ENCODE results near the gene CHAC1. TPM values are rescaled to one million over a fixed set of nuclear protein-coding genes. Genes with fewer than 3 reads are reported as not detected.
A peak's percentile ranks its signal among the peaks of the same experiment; 100 is the strongest.

CHAC1 gene, protein sequence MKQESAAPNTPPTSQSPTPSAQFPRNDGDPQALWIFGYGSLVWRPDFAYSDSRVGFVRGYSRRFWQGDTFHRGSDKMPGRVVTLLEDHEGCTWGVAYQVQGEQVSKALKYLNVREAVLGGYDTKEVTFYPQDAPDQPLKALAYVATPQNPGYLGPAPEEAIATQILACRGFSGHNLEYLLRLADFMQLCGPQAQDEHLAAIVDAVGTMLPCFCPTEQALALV
- 22.2 and 25.3 TPM in 2 replicates for polyA plus RNA-seq (2011; rRNA removed)
- 9.5 and 11.1 TPM in 2 replicates for polyA plus RNA-seq (2012; cell fraction: cytosol; rRNA removed)
- 6.3 and 13.2 TPM in 2 replicates for polyA plus RNA-seq (2012; cell fraction: nucleus; rRNA removed)
- 3.8 to 4.9 TPM (median 4.5 TPM) in 3 replicates for polyA plus RNA-seq (2017; fragmentation: RNase III; extraction: RNeasy Plus Mini Kit Qiagen cat#74134 plus additional on column Dnase treatment)
- polyA minus RNA-seq (2011; rRNA and poly(A)+ RNA removed), result 27.8 and 36.4 TPM in 2 replicates

DNA sequence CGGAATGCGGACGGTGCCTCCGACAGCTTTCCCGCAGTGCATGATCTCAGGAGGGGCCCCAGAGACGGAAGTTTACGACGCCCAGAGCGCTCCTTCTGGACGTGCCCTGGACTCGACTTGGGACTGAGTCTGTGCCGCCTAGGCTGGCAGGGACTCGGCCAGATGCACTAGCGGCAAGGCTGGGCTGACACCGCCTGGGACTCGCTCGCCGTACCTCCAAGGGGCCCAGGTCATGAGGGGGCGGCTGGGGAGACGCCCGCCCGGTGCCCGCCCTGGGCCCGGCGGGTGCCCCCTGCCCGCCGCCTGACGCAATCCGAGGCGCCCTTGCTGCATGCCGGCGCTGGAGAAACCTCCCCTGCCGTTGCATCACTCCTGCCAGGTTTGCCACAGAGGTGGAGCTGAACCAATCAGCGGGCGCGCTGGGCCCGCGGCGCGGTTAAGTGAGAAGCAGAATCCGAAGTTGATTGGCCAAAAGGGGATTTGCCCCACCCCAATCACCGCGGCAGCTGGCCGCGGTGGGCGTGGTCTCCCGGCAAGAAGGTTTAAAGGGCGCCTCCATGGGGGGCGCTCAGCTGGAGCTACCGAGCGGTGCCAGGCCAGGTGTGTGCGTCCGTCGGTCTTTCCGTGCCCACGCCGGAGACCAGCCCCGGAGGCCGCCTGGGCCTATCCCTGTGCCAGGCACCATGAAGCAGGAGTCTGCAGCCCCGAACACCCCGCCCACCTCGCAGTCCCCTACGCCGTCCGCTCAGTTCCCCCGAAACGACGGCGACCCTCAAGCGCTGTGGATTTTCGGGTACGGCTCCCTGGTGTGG, at the start of gene CHAC1:
Gene CHAC1, plus strand, starts transcription at position 571 of the 812 bp plus-strand sequence. Its CDS starts 113 bp downstream, at position 684.
- Histone ChIP-seq H3K4me3 (peak within 1 kb of the TSS; percentile 94), H3K27ac (peak within 1 kb of the TSS; percentile 98 to 99), H3K9me3 (no peaks in the 10 kb centered on the region), H3K4me2 (peak within 1 kb of the TSS; percentile 100), H3K4me1 (peaks cover 33% of the 10 kb centered on the region)
- ChIA-PET POLR2A (interaction anchor here (0.6 to 1.9 kb wide), 13 partner anchors 9 to 278 kb away, joined by 3 to 29 read pairs (median 4); partner anchors contain the start of genes CHP1, DLL4, EXD1 and INO80), CTCF (interaction anchor here (0.6 to 8.7 kb wide), 5 partner anchors 11 to 288 kb away, joined by 3 to 76 read pairs (median 3); no protein-coding TSS in a partner anchor)
- peak; percentile 96 for ATAC-seq
- FAIRE-seq, result no peak
- DNase-seq (ENCODE audit: low read depth in 1 of 2, low spot score in 1 of 2), result peak; percentile 94 to 97
- 6% methylated on average over 10 of the region's 72 CpGs for WGBS (ENCODE audit: missing lambda C conversion rate)
- no peak for TF ChIP-seq BHLHE40 (IDR thresholded peaks at IDR 0.05; ENCODE audit: low read depth, low read length)
- TF ChIP-seq FOXS1 (CRISPR knock-in tag; IDR thresholded peaks at IDR 0.05), result no peak
- TF ChIP-seq CEBPB (IDR thresholded peaks at IDR 0.05), result peak; percentile 94 to 97
- TF ChIP-seq, protein P1, sequence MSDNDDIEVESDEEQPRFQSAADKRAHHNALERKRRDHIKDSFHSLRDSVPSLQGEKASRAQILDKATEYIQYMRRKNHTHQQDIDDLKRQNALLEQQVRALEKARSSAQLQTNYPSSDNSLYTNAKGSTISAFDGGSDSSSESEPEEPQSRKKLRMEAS (IDR thresholded peaks at IDR 0.05), result peak; percentile 82; the same call in 1 of the 2 replicates
- TF ChIP-seq SREBF2 (IDR thresholded peaks at IDR 0.05), result no peak
- TF ChIP-seq, protein P2, sequence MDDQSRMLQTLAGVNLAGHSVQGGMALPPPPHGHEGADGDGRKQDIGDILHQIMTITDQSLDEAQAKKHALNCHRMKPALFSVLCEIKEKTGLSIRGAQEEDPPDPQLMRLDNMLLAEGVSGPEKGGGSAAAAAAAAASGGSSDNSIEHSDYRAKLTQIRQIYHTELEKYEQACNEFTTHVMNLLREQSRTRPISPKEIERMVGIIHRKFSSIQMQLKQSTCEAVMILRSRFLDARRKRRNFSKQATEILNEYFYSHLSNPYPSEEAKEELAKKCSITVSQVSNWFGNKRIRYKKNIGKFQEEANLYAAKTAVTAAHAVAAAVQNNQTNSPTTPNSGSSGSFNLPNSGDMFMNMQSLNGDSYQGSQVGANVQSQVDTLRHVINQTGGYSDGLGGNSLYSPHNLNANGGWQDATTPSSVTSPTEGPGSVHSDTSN (IDR thresholded peaks at IDR 0.05), result peak; percentile 35; the same call in 1 of the 2 replicates
- TF ChIP-seq JUN (IDR thresholded peaks at IDR 0.05), result peak; percentile 56 to 91
- TF ChIP-seq FOSL2 (IDR thresholded peaks at IDR 0.05), result no peak
- TF ChIP-seq FOSL2 (CRISPR knock-in tag; IDR thresholded peaks at IDR 0.05), result 0 out of 2 replicates have a peak, but pooled peaks have one; percentile 8
- TF ChIP-seq PHF8 (IDR thresholded peaks at IDR 0.05; ENCODE audit: borderline replicate concordance, low read depth), result peak; percentile 39; the same call in 1 of the 2 replicates
- TF ChIP-seq, protein P3, sequence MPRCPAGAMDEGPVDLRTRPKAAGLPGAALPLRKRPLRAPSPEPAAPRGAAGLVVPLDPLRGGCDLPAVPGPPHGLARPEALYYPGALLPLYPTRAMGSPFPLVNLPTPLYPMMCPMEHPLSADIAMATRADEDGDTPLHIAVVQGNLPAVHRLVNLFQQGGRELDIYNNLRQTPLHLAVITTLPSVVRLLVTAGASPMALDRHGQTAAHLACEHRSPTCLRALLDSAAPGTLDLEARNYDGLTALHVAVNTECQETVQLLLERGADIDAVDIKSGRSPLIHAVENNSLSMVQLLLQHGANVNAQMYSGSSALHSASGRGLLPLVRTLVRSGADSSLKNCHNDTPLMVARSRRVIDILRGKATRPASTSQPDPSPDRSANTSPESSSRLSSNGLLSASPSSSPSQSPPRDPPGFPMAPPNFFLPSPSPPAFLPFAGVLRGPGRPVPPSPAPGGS (IDR thresholded peaks at IDR 0.05), result peak; percentile 76
- TF ChIP-seq RFX5 (IDR thresholded peaks at IDR 0.05), result 0 out of 2 replicates have a peak, but pooled peaks have one; percentile 45

DNA sequence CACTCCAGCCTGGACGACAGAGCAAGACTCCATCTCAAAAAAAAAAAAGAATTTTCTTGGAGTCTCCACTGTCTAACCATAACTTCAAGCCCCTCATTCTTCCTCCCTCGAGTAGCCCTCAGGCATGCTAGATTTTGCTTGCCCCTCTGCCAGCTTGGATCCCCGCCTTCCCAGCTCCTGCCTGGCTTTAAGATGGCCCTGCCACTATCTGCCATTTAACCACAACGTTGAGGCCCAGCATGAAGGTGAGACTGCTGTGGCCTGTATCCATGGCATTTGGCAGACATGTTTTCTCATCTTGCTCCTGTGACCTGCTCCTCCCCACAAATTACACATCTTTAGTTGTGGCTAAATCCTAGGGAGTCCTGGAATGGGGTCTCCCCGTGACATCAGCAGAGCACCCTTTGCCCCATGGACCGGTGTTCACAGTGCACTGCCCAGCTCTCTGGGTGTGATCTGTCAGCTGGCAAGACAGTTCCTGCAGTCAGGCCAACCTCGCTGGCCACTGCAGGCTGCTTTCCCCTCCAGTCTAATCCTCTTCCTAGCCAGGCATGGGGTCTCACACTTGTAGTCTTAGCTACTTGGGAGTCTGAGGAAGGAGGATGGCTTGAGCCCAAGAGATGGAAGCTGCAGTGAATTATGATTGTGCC, 48.6 kb upstream of the CHAC1 start:
- H3K27ac ChIP-seq, result no peak overlapping the region
- no peak overlapping the region for H3K4me3 ChIP-seq
- H3K4me2 ChIP-seq, result no peak overlapping the region
- DNase-seq (ENCODE audit: low read depth in 1 of 2, low spot score in 1 of 2), result no peak
- no peak for FAIRE-seq
- ChIA-PET POLR2A (no interaction called here), CTCF (interaction anchor here (0.6 to 13.7 kb wide), 41 partner anchors 10 to 427 kb away, joined by 3 to 254 read pairs (median 5); partner anchors contain the start of genes DLL4 and VPS18)
- H3K4me1 ChIP-seq, result peaks cover 24% of the 10 kb centered on the region
- 72% methylated on average over 6 of the region's 7 CpGs for whole genome bisulfite sequencing (ENCODE audit: missing lambda C conversion rate)
- no peaks in the 10 kb centered on the region for H3K9me3 ChIP-seq
- no peak for TF ChIP-seq ZNF302 (CRISPR knock-in tag; IDR thresholded peaks at IDR 0.05)
- no peak for TF ChIP-seq CHD2 (IDR thresholded peaks at IDR 0.05; ENCODE audit: low read length, partially characterized antibody)
- TF ChIP-seq CBX8 (IDR thresholded peaks at IDR 0.05), result no peak
- no peak for TF ChIP-seq HOXB5 (CRISPR knock-in tag; IDR thresholded peaks at IDR 0.05)
- no peak for TF ChIP-seq PHF8 (IDR thresholded peaks at IDR 0.05; ENCODE audit: borderline replicate concordance, low read depth)
- TF ChIP-seq KDM5A (IDR thresholded peaks at IDR 0.05), result no peak
- no peak for TF ChIP-seq JUN (IDR thresholded peaks at IDR 0.05)
- no peak for TF ChIP-seq HDAC2 (IDR thresholded peaks at IDR 0.05)
- TF ChIP-seq, protein P1 (IDR thresholded peaks at IDR 0.05), result no peak
- TF ChIP-seq MAFK (IDR thresholded peaks at IDR 0.05; ENCODE audit: partially characterized antibody), result no peak
- TF ChIP-seq, protein P4, sequence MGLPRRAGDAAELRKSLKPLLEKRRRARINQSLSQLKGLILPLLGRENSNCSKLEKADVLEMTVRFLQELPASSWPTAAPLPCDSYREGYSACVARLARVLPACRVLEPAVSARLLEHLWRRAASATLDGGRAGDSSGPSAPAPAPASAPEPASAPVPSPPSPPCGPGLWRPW (IDR thresholded peaks at IDR 0.05), result no peak
- no peak for TF ChIP-seq ZSCAN20 (CRISPR knock-in tag; IDR thresholded peaks at IDR 0.05)
- TF ChIP-seq, protein P5, sequence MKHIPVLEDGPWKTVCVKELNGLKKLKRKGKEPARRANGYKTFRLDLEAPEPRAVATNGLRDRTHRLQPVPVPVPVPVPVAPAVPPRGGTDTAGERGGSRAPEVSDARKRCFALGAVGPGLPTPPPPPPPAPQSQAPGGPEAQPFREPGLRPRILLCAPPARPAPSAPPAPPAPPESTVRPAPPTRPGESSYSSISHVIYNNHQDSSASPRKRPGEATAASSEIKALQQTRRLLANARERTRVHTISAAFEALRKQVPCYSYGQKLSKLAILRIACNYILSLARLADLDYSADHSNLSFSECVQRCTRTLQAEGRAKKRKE (CRISPR knock-in tag; IDR thresholded peaks at IDR 0.05; ENCODE audit: low read depth), result no peak
- TF ChIP-seq RARB (CRISPR knock-in tag; IDR thresholded peaks at IDR 0.05), result no peak
- no peak for TF ChIP-seq MYC (IDR thresholded peaks at IDR 0.05; ENCODE audit: borderline replicate concordance, low read length)
- TF ChIP-seq RCOR1 (IDR thresholded peaks at IDR 0.05; ENCODE audit: low read depth, low read length), result no peak
- no peak for TF ChIP-seq TFCP2L1 (CRISPR knock-in tag; IDR thresholded peaks at IDR 0.05)
- TF ChIP-seq RFX5 (IDR thresholded peaks at IDR 0.05), result no peak
- no peak for TF ChIP-seq BHLHE40 (IDR thresholded peaks at IDR 0.05; ENCODE audit: low read depth, low read length)
- TF ChIP-seq, protein P6, sequence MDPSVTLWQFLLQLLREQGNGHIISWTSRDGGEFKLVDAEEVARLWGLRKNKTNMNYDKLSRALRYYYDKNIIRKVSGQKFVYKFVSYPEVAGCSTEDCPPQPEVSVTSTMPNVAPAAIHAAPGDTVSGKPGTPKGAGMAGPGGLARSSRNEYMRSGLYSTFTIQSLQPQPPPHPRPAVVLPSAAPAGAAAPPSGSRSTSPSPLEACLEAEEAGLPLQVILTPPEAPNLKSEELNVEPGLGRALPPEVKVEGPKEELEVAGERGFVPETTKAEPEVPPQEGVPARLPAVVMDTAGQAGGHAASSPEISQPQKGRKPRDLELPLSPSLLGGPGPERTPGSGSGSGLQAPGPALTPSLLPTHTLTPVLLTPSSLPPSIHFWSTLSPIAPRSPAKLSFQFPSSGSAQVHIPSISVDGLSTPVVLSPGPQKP (IDR thresholded peaks at IDR 0.05; ENCODE audit: low read depth, low read length), result no peak
- no peak for ATAC-seq
